RKO (cell line): Measurements from ENCODE around the gene KRT82.

Experiments used
- DNase-seq: peaks from one replicate; pipeline ENCODE4 v3.0.0-alpha.2; 2016; ENCODE audit warnings: low spot score

Gene KRT82

DNA sequence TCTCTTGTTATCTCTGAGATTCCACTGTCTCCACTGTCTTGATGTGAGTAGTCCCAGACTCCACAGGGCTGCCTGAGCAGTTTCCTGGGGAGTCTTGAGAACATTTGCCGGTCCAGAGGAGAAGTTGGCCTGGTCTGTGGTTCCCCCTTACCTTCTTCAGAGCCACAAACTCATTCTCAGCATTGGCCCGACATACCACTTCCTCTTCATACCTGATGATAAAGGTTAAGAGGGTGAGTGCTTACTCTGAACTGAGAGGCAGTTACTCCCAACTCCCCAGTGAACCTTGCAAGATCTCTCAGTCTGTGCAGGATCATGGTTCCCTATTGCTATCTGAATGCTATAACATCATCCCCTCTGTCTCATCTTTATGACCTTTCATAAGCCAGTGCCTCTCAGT lies 23.3 kb downstream of the KRT82 start:
- no peak for DNase-seq

DNA sequence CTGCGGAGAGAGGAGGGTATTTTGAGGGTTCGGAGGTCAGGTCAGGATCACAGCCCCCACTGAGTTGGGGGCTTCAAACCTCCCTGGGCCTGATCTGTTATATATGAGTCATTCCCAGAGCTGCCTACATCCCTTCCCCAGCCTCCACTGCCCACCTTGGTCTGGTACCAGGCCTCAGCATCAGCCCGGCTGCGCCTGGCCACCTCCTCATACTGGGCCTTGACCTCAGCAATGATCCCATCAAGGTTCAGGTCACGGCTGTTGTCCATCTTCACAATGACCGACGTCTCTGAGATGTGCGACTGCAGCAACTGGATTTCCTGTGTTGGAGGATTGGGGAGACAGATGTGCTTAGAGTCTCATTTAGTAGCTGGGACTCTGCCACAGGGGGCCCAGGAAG lies 24.9 kb downstream of the KRT82 start:
- no peak for DNase-seq

DNA sequence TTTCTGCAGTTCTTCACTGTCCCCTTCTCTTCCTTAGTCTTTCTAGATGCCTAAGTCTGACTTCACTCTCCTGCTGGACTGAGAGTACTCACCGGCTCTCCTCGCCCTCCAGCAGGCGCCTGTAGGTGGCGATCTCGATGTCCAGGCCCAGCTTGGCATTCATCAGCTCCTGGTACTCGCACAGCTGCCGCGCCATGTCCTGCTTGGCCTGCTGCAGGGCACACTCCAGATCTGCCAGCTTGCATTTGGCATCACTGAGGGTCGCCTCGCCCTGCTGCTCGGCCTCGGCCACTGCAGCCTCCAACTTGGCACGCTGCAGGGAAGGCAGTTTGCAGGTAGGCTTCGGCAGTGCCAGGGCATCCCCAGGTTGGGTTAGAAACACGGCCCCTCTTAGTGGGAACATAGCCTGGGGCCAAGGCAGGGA lies 25.9 kb downstream of the KRT82 start:
- DNase-seq = no peak

DNA sequence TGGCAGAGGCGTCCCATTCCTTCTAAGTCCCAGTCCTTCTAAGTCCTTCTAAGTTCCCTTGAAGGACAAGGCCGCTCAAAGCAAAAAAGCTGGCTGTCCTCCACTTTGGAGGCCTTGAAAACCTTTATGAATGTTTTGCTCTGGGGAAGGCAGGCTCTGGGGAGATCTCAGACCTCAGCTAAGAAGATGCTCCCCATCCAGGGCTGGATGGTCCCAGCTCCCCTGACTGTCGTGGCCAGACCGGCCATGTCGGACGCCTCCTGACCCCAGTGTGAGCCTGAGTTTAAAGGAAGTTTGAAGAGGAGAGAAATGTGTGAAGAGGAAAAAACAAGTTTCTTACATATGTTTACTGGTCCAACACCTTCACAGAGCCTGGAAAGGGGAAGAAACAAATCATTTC lies 26.6 kb downstream of the KRT82 start:
- DNase-seq = no peak

DNA sequence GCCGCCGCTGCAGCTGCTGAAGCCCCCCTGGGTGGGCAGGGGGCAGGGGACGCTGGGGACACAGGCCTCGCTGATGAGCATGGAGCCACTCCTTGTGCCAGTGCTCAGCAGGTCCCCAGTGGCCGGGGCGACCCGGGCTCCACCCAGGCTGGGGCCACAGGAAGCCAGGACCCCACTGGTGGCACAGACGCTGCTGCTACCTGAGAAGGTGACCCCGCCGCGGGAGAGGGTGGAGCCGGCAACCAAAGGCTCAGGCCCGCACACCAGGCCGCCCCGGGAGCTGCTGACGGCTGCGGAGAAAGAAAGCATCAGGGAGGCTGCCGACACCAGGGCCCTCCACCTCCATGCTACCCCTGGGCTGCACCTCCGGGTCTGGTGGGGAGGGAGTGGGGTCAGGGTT lies 28.0 kb downstream of the KRT82 start:
- no peak for DNase-seq

DNA sequence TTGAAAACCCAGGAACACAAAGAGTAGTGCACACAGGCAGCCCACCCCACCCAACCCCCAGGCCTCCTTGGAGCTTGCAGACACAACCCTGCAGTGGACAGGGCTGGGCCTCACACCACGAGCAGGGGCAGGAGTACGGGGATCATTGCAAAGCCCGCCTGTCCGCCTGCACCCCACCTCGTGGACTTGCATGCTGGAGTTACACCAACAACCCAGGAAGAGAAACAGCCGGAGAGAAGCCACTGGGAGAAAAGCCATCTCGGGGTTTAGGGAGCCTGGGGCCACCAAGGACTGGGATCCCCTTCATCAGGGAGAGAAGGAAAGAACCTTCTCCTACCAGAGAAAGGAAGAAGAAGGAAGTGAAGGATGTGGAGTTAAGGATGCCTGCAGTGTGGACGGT lies 28.9 kb downstream of the KRT82 start:
- no peak for DNase-seq

DNA sequence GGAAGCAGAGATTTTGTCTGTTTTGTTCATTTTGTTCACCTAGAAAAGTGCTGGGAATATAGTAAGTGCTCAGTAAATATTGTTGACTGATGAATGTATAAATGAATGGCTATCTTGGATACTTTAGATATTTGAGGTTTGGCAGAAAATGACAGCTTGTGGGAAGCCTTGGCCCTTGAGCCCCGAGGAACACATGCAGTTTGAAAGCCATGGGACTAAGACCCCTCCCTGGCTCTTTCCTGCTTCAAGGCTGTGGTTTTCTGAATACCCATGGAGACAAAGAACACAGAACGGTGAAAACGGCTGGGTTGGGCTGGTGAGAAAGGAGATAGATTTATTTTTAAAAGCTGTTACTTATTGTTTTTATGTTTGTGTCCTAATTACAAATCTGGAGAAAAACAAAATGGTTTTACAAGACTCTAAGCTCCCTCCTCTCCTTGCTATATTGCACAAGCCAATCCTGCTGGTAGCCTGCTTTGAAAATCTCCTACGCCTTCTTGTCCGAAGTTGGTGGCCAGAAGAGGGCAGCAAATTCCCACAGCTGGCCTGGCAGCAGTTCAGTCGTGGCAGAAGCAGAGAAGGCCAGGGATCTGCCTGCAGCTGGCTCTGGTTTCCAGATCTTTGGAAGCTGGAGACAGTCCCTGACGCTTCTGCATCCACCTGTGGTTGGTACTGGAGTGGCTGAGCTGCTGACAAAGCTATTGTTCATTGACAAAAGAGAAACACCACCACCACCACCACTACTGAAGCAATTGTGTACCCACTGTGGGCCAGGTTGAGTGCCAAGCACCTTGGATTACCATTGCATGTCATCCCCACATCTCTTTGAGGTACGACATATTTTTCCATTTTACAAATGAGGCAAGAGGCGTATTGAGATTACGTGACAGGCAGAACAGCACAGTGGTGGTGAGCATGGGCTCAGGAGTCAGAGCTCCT lies 33.6 kb downstream of the KRT82 start:
- peak; percentile 78 for DNase-seq

DNA sequence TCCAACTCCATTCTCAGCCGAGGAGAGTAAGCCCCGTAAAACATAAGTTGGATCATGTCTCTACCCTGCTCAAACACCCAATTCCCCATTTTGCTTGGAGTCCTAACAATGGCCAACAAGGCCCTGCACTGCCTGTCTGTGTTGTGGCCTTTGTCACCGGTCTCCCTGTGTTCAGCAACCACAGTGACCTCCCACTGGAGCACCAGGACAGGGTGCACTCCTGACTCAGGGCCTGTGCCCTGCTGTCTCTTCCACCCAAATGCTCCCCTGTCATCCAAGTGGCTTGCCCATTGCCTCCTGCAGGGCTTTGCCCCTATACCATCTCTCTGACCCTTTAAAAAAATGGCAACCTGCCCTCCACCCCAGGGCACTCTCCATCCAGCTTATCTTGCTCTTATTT lies 34.4 kb downstream of the KRT82 start:
- no peak for DNase-seq

DNA sequence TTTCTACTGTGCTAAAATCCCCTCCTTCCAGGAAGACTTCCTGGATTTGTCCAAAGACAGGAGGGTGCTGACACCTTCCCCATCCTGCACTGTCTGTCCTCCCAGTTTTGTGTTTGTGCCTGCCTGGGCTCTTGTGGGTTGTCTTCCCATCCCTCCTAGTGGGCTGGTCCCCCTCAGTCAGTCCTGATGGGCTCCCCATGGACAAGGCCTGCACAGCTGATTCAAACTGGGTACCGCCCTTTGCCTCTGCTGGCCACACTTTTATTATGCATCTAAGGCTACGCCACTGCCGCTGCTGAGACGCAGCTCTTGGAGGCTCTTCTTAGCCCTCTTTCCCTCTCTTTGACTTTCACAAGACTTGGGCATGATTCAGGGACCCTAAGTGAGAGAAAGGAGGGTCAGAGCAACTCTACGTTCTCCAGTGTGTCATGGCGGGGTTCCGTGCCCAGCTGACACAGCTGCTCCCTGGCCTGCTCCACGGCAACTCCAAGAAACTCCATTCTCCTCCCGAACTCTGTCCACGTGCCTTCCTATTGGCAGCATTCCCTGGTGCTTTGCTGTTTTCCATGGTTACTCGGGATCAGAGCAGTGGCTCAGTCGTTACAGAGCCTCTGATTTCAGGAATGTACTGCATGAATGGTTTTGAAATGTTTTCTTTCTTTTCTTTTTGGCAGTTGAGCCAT lies 35.1 kb downstream of the KRT82 start:
- DNase-seq = no peak

DNA sequence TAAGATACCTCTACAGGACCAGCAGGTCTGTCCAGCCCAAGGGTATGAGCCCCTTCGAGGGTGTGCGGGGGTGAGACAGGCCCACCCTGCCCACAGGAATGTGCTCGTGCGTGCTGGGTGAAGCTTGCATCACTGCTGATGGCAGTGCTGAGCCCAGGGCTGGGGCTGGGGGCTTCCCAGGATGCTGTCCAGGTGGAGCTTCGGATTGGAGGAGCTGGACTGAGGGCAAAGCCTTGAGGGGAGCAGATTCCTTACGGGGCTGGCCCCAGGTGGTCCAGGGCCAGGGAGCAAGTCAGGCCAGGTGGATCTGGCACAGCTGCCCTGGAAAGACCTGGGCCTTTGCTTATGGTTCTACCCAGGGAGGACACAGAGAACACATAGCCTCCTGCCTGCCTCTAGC lies 36.3 kb downstream of the KRT82 start:
- no peak for DNase-seq

DNA sequence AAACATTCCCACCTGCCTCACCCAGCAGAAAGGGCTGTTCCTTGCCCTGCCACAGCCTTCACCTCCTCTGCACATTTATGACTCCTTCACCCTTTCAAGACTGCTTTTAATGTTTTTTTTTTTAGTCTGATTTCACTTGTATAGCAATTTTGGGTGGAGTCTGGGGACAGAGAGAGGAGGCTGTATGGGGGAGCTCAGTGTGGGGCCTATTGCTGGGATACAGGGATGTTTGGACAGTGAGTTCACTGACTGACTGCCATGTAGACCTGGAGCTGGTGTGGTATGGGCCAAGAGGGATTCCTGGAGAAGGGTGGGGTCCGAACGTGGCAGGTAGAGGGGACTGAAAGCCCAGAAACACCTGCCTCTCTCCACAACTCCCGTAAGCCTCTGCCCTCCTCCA lies 36.9 kb downstream of the KRT82 start:
- no peak for DNase-seq

DNA sequence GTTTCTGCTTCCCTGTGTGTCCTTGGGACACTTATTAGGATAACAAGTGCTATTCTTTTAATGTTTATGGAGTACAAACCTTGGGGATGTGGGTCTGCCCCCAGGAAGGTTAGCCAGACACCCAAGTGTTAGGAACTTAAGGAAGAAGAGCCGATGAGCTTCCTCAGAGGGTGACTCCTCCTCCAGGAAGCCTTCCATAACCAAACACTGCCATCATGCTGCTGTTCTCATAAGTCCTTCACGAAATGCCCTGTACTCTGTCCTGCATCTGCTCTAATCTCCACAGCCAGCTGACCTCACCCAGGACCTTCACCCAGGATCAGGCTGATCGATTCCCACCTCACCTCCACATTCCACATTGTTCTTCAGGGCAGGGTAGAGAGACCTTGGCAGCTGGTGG lies 37.6 kb downstream of the KRT82 start:
- DNase-seq = no peak

DNA sequence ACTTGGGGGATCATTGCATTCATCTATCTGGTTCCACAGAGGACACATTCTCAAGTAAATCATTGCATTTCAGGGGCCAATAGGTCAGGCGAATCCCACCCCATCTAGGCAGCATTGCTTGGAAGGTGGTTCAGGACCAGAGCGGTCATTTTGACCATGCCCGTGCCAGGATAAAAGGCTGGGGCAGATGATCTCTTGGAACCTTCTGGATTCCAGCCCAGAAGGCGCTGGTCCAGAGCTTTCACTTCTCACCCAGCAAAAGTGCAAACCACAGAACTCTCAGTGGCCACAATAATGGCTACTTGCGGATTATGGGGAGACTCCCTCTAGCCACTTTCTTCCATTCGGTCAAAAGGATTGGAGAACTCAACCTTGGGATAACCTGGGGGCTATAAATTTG lies 38.3 kb downstream of the KRT82 start:
- DNase-seq = no peak

DNA sequence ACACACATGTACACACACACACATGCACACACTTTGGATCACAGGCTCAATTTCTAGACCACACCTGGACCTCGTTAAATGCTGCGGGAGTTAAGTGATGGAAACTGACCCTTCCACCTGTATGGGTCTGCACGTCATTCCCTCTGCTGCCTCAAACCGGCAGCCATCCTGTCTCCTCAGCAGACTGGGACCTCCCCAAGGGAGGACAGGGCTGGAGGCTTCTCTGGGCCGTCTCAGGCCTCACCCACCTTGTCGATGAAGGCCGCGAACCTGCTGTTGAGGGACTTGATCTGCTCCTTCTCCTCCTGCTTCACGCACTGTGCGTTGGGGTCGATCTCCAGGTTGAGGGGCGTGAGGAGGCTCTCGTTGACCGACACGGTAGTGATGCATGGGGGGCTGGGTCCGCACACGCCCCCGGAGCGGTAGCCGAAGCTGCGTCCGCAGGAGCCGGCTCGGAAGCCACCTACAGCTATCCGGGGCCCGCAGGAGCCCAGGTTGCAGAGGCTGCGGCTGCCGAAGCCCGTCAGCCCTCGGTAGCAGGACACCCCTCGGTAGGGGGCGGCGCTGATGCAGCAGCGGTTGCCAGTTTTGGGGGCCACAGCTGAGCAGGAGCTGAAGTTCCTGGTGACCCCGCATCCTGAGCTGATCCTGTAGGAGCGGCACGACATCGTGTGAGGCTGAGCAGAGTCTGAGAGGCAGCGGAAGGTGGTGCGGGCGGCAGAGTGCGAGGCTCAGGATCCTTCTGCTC lies 39.2 kb downstream of the KRT82 start, which contains the start of gene KRT85:
KRT85 (minus strand) TSS at position 744 of the 748 bp plus-strand sequence; CDS start at position 668, 76 bp downstream.
- no peak for DNase-seq

DNA sequence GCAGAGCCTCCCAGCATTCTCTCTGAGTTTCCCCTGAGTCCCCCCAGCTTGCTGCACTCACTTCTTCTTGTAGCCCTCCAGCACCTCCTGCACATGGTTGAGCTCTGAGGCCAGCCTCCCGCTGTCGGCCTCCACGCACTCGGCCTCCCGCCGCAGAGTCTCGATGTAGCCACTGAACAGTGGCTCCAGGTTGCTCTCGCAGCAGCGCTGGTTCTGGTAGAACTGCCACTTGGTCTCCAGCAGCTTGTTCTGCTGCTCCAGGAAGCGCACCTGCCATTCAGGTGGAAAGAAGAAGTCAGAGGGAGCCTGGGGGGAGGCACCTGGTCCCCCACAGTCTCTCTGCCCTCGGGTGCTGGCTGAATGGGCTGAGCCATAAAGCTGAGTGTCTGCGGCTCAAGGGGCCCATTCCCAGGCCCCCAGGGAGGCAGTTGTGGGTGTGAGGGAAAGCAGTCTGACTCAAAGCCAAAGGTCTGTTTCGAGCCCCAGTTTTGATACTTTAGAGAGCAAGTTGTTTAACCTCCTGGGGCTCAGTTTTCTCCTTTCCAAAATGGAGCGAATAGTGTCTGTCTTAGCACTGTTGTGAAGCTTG lies 41.1 kb downstream of the KRT82 start:
- DNase-seq = no peak

DNA sequence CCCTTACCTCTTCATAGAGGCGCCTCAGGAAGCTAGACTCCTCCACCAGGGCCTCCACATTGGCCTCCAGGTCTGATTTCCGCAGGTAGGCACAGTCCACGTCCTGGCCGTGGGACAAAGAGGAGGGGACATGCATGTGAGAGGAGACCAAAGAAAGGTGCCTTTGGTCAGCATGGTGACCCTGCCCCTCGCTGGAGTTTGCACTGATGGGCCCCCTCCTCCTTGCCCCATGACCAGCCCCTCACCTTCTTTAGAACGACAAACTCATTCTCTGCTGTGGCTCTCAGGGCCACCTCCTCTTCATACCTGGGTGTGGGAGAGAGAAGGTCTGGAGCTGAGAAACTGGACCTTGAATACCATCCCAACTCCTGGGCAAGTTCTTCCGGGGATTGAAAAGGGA lies 42.1 kb downstream of the KRT82 start:
- DNase-seq = no peak

DNA sequence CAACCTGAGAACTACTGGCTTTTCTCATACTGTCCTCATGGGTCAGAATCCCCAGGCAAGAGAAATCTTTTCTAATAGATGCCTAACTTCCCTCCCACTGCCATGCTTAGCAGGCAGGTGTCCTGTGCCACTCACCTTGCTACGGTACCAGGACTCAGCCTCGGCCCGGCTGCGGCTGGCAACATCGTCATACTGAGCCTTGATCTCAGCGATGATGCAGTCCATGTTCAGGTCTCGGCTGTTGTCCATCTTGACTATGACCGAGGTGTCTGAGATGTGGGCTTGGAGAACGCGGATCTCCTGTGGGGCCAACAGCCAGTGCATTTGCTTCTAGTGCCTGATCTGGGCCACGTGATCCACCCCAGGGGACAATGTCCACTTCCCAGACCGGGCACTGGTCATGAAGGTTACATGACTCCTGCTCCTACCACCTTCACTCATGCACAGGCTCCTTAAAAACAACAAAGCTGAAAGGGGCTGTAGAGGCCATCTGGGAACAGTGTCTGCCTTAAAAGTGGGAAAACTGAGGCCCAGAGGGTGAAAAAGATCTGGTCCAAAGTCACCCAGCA lies 42.9 kb downstream of the KRT82 start:
- no peak for DNase-seq

DNA sequence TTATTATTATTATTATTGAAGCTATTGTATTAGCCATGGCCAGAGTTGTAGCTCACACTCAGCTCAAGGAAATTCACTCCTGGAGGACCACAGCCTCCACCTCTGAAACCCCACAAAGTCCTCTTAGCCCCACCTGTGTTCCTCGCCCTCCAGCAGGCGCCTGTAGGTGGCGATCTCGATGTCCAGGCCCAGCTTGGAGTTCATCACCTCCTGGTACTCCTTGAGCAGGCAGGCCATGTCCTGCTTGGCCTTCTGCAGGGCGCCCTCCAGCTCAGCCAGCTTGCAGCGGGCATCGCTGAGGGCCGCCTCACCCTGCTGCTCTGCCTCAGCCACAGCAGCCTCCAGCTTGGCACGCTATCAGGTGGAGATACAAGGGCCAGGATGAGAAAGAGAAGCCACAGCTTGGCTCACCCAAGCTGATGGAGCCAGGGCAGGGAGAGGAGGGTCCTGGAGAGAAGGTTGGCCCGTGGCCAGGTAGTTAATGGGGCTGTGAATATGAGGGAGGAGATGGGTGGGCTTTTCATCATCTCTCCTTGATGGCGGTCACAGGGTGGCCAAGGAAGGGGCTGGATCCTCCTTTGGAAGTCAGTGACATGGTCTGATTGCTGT lies 43.9 kb downstream of the KRT82 start:
- DNase-seq = no peak

DNA sequence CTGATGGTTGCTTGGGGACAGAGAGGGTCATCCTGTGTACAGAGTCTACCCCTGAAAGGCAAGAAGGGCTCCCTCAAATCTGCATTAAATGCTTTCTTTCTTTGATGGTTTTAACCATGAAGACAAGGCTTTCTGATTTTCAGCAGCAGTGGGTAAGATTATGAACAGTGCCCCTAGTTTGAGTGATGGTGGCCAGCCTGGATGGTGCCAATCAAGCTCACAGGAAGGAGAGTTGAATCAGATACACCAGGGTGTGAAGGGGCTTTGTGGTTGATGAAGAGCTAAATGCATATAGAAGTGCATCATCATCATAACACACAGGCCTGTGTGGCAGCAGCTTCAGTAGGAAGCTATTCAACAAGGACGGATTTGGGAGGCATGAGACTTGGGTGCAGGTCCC lies 44.6 kb downstream of the KRT82 start:
- DNase-seq = no peak

DNA sequence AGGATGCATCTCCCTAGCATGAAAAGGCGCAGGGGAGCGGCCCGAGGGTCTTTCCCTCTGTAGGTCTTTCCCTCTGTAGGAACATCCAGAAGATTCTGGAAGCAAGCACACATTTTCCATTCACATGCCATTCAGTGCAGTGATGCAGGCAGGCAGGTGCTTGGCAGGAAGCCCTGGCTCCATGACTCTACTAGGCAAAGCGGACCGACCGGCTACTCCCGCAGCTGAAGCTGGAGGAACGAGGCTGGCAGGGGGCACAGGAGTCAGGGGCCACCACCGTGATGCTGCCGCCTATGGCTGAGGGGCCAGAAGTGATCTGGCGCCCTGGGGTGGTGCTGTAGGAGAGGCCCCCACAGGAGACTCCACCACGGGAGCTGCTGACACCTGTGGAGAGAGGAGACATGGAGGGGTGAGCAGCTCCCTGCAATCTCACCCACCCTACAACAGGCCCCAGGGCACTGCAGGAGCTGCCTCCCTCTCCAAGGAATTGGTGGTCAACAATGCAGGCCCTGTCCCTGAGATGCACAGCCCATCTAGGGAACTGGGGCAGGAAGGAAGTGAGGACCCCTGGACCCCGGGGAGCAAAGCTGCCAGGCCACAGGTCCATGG lies 45.4 kb downstream of the KRT82 start:
- DNase-seq = no peak

DNA sequence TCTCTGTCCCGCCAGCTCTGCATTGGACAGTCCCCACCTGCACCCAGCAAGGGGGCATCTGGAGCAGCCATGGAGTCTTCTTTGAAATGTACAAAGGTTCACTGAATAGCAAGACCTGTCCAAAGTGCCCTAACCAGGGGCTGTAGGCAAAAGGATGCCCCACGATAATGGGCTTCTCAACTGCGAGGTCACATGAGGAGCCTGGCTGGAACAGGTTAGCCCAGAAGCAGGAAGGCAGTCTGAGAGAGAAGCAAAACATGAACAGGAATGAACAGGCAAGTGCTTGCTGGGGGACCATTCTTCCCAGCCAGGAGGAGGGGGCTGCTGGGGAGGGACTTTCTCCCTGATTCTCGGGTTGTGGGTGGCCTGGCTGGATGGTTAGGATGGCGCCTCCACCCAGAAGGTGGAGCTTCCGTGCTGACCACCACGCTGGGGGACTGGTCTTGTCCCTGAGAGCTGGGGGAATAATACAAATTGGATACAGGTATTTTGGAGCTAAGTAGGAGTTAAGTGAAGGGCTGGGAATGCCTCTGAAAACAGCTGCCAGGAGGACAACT lies 46.0 kb downstream of the KRT82 start:
- no peak for DNase-seq
